ENCODE results near the gene BRPF1.

Gene BRPF1

GRCh38 chr3:9739181-9739580 lies 7.6 kb downstream of the BRPF1 start:
- DNase-seq = no peak
- no peak overlapping the region for H3K27ac ChIP-seq
- H3K27me3 ChIP-seq (ENCODE audit: insufficient read depth, low read depth, severe bottlenecking) = no peaks in the 10 kb centered on the region
- TF ChIP-seq CTCF (IDR thresholded peaks at IDR 0.05; ENCODE audit: low read depth, low read length) = no peak
- H3K36me3 ChIP-seq = peaks cover 97% of the 10 kb centered on the region
- H3K4me3 ChIP-seq (ENCODE audit: low read depth, low read length) = no peak overlapping the region
- no peaks in the 10 kb centered on the region for H3K9me3 ChIP-seq (ENCODE audit: severe bottlenecking)

GRCh38 chr3:9742560-9742959 lies 11.0 kb downstream of the BRPF1 start:
- TF ChIP-seq CTCF (IDR thresholded peaks at IDR 0.05; ENCODE audit: low read depth, low read length) = no peak
- H3K36me3 ChIP-seq = peaks cover 97% of the 10 kb centered on the region
- H3K9me3 ChIP-seq (ENCODE audit: severe bottlenecking) = no peaks in the 10 kb centered on the region
- no peak overlapping the region for H3K4me3 ChIP-seq (ENCODE audit: low read depth, low read length)
- H3K27ac ChIP-seq = no peak overlapping the region
- no peak for DNase-seq
- no peaks in the 10 kb centered on the region for H3K27me3 ChIP-seq (ENCODE audit: insufficient read depth, low read depth, severe bottlenecking)

- peaks cover 97% of the 10 kb centered on the region for H3K36me3 ChIP-seq
- DNase-seq = no peak
- H3K27ac ChIP-seq = no peak overlapping the region
- no peaks in the 10 kb centered on the region for H3K27me3 ChIP-seq (ENCODE audit: insufficient read depth, low read depth, severe bottlenecking)
- TF ChIP-seq CTCF (IDR thresholded peaks at IDR 0.05; ENCODE audit: low read depth, low read length) = no peak
- H3K4me3 ChIP-seq (ENCODE audit: low read depth, low read length) = no peak overlapping the region
- H3K9me3 ChIP-seq (ENCODE audit: severe bottlenecking) = no peaks in the 10 kb centered on the region
Measured at GRCh38 chr3:9743548-9743947, 12.0 kb downstream of the BRPF1 start.

- H3K27ac ChIP-seq = no peak overlapping the region
- no peaks in the 10 kb centered on the region for H3K27me3 ChIP-seq (ENCODE audit: insufficient read depth, low read depth, severe bottlenecking)
- H3K36me3 ChIP-seq = peaks cover 94% of the 10 kb centered on the region
- no peak overlapping the region for H3K4me3 ChIP-seq (ENCODE audit: low read depth, low read length)
- no peaks in the 10 kb centered on the region for H3K9me3 ChIP-seq (ENCODE audit: severe bottlenecking)
- TF ChIP-seq CTCF (IDR thresholded peaks at IDR 0.05; ENCODE audit: low read depth, low read length) = no peak
- DNase-seq = no peak
Measured at GRCh38 chr3:9744162-9744561, 12.6 kb downstream of the BRPF1 start.

GRCh38 chr3:9745521-9745920 lies 14.0 kb downstream of the BRPF1 start:
- no peak for DNase-seq
- peaks cover 81% of the 10 kb centered on the region for H3K36me3 ChIP-seq
- no peaks in the 10 kb centered on the region for H3K9me3 ChIP-seq (ENCODE audit: severe bottlenecking)
- H3K4me3 ChIP-seq (ENCODE audit: low read depth, low read length) = no peak overlapping the region
- H3K27ac ChIP-seq = no peak overlapping the region
- no peaks in the 10 kb centered on the region for H3K27me3 ChIP-seq (ENCODE audit: insufficient read depth, low read depth, severe bottlenecking)
- no peak for TF ChIP-seq CTCF (IDR thresholded peaks at IDR 0.05; ENCODE audit: low read depth, low read length)

- no peaks in the 10 kb centered on the region for H3K27me3 ChIP-seq (ENCODE audit: insufficient read depth, low read depth, severe bottlenecking)
- H3K9me3 ChIP-seq (ENCODE audit: severe bottlenecking) = no peaks in the 10 kb centered on the region
- H3K4me3 ChIP-seq (ENCODE audit: low read depth, low read length) = no peak overlapping the region
- peaks cover 79% of the 10 kb centered on the region for H3K36me3 ChIP-seq
- H3K27ac ChIP-seq = no peak overlapping the region
- DNase-seq = no peak
- no peak for TF ChIP-seq CTCF (IDR thresholded peaks at IDR 0.05; ENCODE audit: low read depth, low read length)
Measured at GRCh38 chr3:9746330-9746729, 14.8 kb downstream of the BRPF1 start.

All from WERI-Rb-1 (cell line).